Body of pancreas (tissue), 4 donors: Measurements from ENCODE around the gene CCDC73.

Source experiments
- CTCF ChIP-seq, 7 experiments: fragments of 450-650 bp in 4 of 7; fragments of 200-600 bp in 3 of 7; sonication (generic) in 3 of 7; IDR thresholded peaks; one replicate each; pipeline ENCODE4 v1.5.1; 2016 to 2019; ENCODE audit warnings: antibody characterized with exemption in 7 of 7
- POLR2A ChIP-seq, 3 donors: fragments of 450-650 bp; IDR thresholded peaks; one replicate each; pipeline ENCODE4 v1.6.1; 2016; ENCODE audit warnings: antibody characterized with exemption in 3 of 3, mild to moderate bottlenecking in 2 of 3

- no peak for TF ChIP-seq CTCF (IDR thresholded peaks at IDR 0.05)
- no peak for TF ChIP-seq POLR2A (IDR thresholded peaks at IDR 0.05)
These were observed 134.8 kb downstream of the CCDC73 start for GRCh38 chr11:32659672-32660071.
